Peyer's patch (tissue), 4 donors: ENCODE data around the gene SLC44A5.

Source experiments
- POLR2A ChIP-seq, 2 donors: fragments of 450-650 bp; IDR thresholded peaks; one replicate each; pipeline ENCODE4 v1.5.1; 2017; ENCODE audit warnings: antibody characterized with exemption in 2 of 2, mild to moderate bottlenecking in 2 of 2, moderate library complexity in 2 of 2
- TF ChIP-seq, protein P1 (sequence below), 6 experiments: fragments of 450-650 bp in 4 of 6; fragments of 200-600 bp in 2 of 6; sonication (generic) in 1 of 6; IDR thresholded peaks; one replicate each; pipeline ENCODE4 v1.5.1; 2017 to 2019; ENCODE audit warnings: antibody characterized with exemption in 6 of 6, mild to moderate bottlenecking in 3 of 6, moderate library complexity in 1 of 6

DNA sequence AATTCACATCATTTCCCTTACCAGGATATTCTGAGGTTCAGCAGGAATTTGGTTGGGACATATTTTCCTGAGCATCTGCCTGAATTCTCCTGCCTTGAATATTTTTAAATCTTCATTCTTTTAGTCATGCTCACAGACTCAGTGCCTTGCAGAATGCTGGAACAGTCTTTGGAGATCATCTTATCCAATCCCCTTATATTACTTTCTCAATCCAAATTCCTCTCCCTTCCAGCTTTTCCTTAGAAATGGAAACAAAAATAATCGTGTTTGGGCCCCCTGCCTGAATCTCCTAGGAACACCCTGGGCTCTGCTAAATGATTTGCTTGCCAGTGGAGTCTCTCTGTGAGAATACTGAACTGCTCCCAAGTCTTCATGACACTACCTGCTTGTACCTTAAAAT is 438.4 kb downstream of the SLC44A5 start:
- TF ChIP-seq, protein P1, sequence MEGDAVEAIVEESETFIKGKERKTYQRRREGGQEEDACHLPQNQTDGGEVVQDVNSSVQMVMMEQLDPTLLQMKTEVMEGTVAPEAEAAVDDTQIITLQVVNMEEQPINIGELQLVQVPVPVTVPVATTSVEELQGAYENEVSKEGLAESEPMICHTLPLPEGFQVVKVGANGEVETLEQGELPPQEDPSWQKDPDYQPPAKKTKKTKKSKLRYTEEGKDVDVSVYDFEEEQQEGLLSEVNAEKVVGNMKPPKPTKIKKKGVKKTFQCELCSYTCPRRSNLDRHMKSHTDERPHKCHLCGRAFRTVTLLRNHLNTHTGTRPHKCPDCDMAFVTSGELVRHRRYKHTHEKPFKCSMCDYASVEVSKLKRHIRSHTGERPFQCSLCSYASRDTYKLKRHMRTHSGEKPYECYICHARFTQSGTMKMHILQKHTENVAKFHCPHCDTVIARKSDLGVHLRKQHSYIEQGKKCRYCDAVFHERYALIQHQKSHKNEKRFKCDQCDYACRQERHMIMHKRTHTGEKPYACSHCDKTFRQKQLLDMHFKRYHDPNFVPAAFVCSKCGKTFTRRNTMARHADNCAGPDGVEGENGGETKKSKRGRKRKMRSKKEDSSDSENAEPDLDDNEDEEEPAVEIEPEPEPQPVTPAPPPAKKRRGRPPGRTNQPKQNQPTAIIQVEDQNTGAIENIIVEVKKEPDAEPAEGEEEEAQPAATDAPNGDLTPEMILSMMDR (IDR thresholded peaks at IDR 0.05): no peak
- TF ChIP-seq POLR2A (IDR thresholded peaks at IDR 0.05): no peak
